Measurements from ENCODE around the gene NEXMIF. TPM values are rescaled to one million over a fixed set of nuclear protein-coding genes. Genes with fewer than 3 reads are reported as not detected.
"Not testable (repeated sequence)": the region's sequence is repeated elsewhere in the genome, so short reads cannot be mapped to it uniquely, and the experiment has no call there.

Gene NEXMIF
- total RNA-seq, 1 donor from 2014 or later: 0.31 TPM

DNA sequence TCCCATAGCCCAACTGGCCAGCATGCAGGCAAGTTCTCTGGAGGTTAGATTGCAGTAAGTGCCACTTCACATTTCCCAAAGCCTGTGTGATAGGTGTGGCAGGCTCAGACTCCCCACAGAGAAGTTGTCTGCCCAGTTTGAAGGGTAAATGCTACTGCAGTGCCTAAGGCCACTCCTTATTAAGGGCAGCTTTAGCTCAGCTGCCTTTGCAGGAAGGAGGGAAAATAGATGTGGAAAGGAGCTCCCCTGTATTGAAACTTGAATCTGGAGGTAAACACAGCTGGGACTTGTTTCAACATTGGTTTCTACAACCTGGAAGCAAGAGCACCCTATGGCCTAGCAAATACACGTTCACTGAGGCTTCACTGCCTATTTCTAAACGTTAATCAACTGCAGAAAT is 22.4 kb downstream of the NEXMIF start:
- no peak overlapping the region for H3K4me3 Mint-ChIP-seq (ENCODE audit: unreplicated experiment)
- TF ChIP-seq, protein P1, sequence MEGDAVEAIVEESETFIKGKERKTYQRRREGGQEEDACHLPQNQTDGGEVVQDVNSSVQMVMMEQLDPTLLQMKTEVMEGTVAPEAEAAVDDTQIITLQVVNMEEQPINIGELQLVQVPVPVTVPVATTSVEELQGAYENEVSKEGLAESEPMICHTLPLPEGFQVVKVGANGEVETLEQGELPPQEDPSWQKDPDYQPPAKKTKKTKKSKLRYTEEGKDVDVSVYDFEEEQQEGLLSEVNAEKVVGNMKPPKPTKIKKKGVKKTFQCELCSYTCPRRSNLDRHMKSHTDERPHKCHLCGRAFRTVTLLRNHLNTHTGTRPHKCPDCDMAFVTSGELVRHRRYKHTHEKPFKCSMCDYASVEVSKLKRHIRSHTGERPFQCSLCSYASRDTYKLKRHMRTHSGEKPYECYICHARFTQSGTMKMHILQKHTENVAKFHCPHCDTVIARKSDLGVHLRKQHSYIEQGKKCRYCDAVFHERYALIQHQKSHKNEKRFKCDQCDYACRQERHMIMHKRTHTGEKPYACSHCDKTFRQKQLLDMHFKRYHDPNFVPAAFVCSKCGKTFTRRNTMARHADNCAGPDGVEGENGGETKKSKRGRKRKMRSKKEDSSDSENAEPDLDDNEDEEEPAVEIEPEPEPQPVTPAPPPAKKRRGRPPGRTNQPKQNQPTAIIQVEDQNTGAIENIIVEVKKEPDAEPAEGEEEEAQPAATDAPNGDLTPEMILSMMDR (IDR thresholded peaks at IDR 0.05; ENCODE audit: unreplicated experiment): no peak
- H3K4me1 Mint-ChIP-seq (ENCODE audit: unreplicated experiment): no peaks in the 10 kb centered on the region
- DNase-seq (ENCODE audit: low spot score): no peak
- no peaks in the 10 kb centered on the region for H3K36me3 Mint-ChIP-seq (ENCODE audit: low read depth, unreplicated experiment)
- H3K27ac Mint-ChIP-seq (ENCODE audit: unreplicated experiment): no peak overlapping the region
- H3K9me3 Mint-ChIP-seq (ENCODE audit: unreplicated experiment): no peaks in the 10 kb centered on the region
- no peaks in the 10 kb centered on the region for H3K27me3 Mint-ChIP-seq (ENCODE audit: unreplicated experiment)

DNA sequence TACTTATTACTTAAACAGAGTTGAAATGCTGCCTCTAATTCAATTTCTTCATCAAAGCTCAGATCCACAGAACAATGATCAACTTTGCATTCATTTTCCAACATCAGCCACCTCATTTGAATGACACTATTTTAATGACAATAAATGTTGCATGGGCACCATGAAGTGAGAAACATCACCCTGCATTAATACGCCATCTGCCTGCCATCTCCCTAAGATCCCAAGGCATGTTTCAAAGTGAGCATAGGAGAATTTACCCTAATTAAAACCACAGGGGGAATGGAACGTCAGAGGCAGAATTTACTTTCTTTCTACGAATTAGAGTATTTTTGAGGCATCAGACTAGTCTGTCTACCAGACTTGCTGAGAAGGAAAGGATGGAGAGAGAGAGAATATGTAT is 32.7 kb downstream of the NEXMIF start:
- H3K27ac Mint-ChIP-seq (ENCODE audit: unreplicated experiment): no peak overlapping the region
- no peaks in the 10 kb centered on the region for H3K9me3 Mint-ChIP-seq (ENCODE audit: unreplicated experiment)
- H3K27me3 Mint-ChIP-seq (ENCODE audit: unreplicated experiment): no peaks in the 10 kb centered on the region
- H3K4me3 Mint-ChIP-seq (ENCODE audit: unreplicated experiment): no peak overlapping the region
- no peaks in the 10 kb centered on the region for H3K36me3 Mint-ChIP-seq (ENCODE audit: low read depth, unreplicated experiment)
- no peak for DNase-seq (ENCODE audit: low spot score)
- no peaks in the 10 kb centered on the region for H3K4me1 Mint-ChIP-seq (ENCODE audit: unreplicated experiment)
- TF ChIP-seq, protein P1 (IDR thresholded peaks at IDR 0.05; ENCODE audit: unreplicated experiment): no peak

DNA sequence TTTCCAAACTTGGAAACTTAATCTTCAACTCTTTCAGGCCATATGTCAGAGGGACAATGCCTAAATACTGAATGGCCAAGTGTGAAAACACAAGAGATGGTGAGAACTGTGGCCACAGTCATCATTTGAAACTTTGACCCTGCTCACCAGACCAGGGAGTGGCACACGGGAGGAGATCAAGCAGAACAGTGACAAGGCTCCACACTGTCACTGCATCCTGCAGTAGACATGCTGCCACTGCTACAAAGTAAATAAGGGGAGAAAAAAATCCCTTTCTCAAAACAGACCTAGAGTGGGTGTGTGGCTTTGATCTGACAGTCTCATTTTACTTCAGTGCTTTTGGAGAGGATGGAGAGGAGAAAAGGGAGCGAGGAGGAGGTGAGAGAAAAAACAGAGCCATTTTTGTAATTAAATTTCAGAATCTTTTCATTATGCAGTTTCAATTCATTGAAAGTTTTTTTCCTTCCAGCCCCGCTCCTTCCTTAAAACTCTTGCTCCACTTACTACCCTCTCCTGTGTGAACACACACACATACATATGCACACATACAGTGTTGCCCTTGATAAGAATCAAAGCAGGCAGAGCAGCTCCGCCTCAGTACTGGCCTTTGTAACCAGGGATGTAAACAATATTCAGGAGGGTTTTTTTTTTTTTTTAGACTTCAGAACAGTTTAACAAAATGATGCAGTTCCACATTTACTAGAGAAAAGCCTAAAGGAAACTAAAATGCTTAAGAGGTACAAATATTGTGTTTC is 34.4 kb downstream of the NEXMIF start:
- Mint-ChIP-seq H3K36me3 (ENCODE audit: low read depth, unreplicated experiment) (no peaks in the 10 kb centered on the region), H3K9me3 (ENCODE audit: unreplicated experiment) (no peaks in the 10 kb centered on the region), H3K27ac (ENCODE audit: unreplicated experiment) (no peak overlapping the region), H3K27me3 (ENCODE audit: unreplicated experiment) (no peaks in the 10 kb centered on the region), H3K4me1 (ENCODE audit: unreplicated experiment) (no peaks in the 10 kb centered on the region), H3K4me3 (ENCODE audit: unreplicated experiment) (no peak overlapping the region)
- TF ChIP-seq, protein P1 (IDR thresholded peaks at IDR 0.05; ENCODE audit: unreplicated experiment): no peak
- no peak for DNase-seq (ENCODE audit: low spot score)

DNA sequence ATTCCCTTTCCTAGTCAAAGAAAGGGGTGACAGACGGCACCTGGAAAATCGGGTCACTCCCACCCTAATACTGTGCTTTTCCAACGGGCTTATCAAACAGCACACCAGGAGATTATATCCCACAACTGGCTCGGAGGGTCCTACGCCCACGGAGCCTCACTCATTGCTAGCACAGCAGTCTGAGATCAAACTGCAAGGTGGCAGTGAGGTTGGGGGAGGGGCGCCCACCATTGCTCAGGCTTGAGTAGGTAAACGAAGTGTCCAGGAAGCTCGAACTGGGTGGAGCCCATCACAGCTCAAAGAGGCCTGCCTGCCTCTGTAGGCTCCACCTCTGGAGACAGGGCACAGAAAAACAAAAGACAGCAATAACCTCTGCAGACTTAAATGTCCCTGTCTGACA is 42.9 kb downstream of the NEXMIF start:
- not testable (repeated sequence) for H3K27ac Mint-ChIP-seq (ENCODE audit: unreplicated experiment); H3K4me3 Mint-ChIP-seq (ENCODE audit: unreplicated experiment); H3K4me1 Mint-ChIP-seq (ENCODE audit: unreplicated experiment); H3K27me3 Mint-ChIP-seq (ENCODE audit: unreplicated experiment); DNase-seq (ENCODE audit: low spot score); H3K9me3 Mint-ChIP-seq (ENCODE audit: unreplicated experiment); H3K36me3 Mint-ChIP-seq (ENCODE audit: low read depth, unreplicated experiment)

DNA sequence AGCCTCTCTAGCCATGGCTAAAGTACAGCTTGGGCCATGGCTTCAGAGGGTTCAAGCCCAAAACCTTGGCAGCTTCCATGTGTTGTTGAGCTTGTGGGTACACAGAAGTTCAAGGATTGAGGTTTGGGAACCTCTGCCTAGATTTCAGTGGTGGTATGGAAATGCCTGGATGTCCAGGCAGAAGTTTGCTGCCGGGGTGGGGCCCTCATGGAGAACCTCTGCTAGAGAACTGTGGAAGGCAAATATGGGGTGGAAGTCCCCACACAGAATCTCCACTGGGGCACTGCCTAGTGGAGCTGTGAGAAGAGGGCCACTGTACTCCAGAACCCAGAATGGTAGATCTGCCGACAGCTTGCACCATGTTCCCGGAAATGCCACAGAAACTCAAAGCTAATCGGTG is 59.5 kb downstream of the NEXMIF start:
- Mint-ChIP-seq H3K4me3 (ENCODE audit: unreplicated experiment) (no peak overlapping the region), H3K9me3 (ENCODE audit: unreplicated experiment) (peaks cover 5% of the 10 kb centered on the region), H3K36me3 (ENCODE audit: low read depth, unreplicated experiment) (peaks cover 4% of the 10 kb centered on the region), H3K4me1 (ENCODE audit: unreplicated experiment) (no peaks in the 10 kb centered on the region), H3K27me3 (ENCODE audit: unreplicated experiment) (no peaks in the 10 kb centered on the region), H3K27ac (ENCODE audit: unreplicated experiment) (no peak overlapping the region)
- no peak for DNase-seq (ENCODE audit: low spot score)
- TF ChIP-seq, protein P1 (IDR thresholded peaks at IDR 0.05; ENCODE audit: unreplicated experiment): no peak
